HG03520 (cell line): ENCODE results near the gene DIRAS2.

Experiments
- ATAC-seq: cut with Tn5 transposase; IDR thresholded peaks from one replicate; pipeline ENCODE4 v1.9.1; 2021; ENCODE audit warnings: mild to moderate bottlenecking, moderate library complexity; ENCODE audit not compliant: unreplicated experiment

The DIRAS2 gene

DNA sequence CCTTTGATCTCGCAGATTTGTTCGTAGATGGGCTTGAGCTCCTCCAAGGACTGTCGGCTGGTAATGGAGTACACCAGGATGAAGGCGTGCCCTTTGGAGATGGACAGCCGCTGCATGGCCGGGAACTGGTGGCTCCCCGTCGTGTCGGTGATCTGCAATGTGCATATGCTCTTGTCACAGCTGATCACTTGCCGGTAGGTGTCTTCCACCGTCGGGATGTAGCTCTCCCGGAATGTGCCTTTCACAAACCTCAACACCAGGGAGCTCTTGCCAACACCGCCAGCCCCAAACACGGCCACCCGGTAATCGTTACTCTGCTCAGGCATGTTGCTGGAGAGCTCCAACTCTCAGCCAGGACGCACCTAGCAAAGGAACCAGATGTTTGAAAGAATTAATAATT lies 29.1 kb downstream of the DIRAS2 start:
- no peak for ATAC-seq

- no peak for ATAC-seq
These were observed 29.7 kb downstream of the DIRAS2 start for GRCh38 chr9:90612957-90613356.

- no peak for ATAC-seq
These were observed 31.1 kb downstream of the DIRAS2 start for GRCh38 chr9:90611568-90611967.

DNA sequence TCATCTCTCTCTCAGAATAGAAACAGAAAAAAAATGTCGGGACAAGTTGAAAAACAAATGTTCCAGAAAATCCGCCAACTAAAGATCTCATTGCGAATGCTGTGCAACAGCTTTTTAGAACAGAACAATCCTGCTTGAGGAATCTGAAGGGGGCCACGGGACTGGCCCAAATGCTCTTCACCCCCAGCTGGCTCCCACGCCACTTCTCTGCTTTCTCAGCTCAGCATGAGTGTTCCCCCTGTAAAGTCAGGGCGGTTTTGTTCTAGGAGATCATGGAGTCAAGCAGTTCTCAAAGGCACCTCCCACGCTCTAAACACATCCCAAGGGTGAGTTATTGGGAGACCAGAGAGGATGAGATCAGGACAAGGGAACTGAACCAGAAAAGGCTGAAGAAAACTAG lies 31.5 kb downstream of the DIRAS2 start:
- ATAC-seq, result no peak

DNA sequence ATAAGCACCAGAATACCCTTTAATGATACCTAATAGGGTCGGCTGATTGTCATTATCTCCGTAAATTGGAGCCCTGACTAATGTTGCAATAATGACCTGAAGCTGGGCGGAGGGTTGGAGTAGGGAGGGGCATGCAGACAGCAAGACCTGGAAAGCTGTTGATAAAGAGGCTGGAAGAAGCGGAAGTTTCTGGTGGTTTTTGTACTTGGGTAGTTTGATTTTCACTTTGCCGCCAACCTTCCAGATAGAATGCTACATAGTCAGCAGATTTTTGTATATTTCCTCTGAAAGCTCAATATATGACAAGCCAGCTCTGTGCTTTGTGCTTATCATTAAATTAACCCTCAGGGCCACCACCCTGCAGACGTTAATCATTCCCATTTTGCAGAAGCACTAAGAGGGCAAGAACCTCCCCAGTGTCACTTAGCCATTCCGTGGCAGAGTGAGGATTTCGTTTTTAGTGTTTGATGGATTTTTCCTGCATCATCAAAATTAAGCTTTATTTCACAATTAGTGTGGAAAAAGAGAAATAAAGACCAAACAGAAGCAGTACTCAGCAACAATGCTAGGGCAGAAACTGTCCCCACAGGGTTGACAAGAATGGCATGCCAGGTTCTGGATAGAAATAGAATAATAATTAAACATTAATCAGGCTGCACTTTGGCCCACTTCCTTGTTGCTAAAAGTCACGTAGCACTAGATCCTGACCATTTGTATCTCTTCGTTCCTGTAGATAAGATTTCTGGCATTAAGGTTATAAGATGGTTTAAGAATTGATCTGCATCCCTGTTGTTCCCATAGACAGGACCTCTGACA lies 34.7 kb downstream of the DIRAS2 start:
- no peak for ATAC-seq

DNA sequence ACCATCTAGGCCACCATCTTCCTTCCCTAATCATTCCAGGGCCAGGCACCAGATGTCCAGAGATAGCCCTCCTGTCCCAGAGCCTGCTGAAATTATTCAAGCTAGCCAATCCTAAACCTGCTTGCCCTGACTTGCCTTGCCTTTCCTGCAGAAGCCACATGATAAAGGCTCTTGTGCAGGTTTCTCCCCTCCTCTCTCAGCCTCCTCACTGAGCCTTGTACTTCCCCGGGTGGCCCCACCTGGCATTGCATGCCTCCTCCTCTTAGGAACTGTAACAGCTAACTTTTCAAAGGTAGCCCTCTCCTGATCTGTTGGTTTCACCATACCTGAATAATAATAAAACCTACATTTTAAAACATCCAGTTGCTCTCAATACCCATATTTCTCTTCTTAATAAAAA lies 42.6 kb downstream of the DIRAS2 start:
- ATAC-seq, result no peak

DNA sequence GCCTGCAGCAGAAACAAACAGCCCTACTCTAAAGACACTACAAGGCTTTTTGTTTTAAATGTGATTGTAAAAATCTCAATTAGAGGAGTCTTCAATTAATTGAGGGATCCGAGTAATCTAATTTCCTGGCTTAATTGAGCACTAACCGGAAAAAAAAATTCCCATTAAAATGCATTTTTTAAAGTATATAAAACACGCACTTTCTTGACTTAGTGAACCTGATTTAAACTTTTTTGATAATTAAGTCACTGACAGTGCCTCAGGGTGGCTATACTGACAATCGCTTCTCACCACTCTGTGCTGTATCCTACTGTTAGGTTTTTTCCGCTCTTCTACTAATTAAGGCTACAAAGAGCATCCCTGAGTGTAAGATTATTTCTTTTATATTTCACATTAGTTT lies 44.4 kb downstream of the DIRAS2 start:
- ATAC-seq, result no peak

DNA sequence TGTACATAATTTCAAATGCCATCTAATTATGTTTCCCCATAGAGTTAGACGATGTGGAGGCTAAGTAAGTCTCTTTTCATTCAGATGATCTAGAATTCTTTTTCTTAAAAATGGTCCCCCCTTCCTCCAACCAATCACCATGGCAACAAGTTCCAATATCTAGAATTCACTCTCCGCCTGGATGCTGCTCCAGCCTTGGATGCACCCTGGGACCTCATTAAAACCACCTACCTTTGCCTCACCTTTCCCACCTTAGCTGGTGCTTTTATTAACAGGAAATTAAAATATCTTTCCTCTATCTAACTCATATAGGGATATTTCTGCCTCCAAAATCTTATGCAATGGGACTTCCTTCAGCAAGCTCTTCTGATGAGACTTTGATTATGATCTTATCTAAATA lies 49.0 kb downstream of the DIRAS2 start:
- ATAC-seq, result no peak

GRCh38 chr9:90580576-90580975 lies 62.0 kb downstream of the DIRAS2 start:
- no peak for ATAC-seq

DNA sequence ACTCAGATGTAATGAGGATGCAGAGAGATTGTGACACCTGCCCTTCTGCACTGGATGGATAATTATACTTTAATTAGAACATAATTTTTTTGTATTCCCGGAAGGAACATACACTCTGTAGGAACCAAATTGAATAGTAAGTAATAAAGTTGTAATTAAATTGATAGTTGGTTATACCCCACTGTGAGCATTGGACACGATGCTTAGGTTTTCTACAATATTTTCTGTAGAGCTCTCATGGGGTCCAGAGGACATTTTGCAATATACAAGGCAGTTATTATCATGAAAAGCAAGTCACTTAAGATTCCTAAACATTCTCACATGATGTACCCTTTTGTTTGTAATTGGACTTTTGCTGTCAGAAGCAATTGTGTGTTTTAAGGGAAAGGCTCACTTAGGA lies 63.4 kb downstream of the DIRAS2 start:
- ATAC-seq, result no peak

DNA sequence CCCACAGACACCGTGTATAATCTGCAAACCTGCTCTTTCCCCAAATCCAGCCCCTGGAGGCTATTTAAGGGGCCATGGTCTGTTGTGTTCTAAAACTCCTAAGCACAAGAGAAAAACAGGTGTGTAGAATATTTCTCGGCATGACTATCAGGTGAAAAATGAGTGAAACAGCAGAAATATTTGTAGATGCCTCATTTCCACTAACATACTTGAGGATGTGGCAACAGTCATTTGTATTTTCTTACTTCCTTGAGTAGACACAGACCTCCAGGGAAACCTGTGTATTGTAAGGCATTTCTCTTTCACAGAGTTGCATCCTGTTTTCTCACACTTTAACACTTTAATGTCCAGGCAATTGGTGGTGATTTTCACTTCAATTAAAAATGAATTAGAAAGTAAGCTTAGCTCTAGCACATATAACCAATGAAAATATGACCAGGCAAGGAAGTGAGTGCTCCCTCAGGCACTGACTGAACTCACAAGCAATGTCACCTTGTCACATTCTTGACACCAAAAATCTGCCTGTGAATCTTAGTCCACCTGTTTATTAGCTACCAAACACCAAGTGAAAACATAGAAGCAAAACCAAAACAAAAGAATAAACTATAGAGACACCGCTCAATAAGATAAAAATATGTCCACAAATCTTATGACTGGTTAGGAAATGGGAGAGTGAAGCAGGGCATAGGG lies 64.4 kb downstream of the DIRAS2 start:
- no peak for ATAC-seq

DNA sequence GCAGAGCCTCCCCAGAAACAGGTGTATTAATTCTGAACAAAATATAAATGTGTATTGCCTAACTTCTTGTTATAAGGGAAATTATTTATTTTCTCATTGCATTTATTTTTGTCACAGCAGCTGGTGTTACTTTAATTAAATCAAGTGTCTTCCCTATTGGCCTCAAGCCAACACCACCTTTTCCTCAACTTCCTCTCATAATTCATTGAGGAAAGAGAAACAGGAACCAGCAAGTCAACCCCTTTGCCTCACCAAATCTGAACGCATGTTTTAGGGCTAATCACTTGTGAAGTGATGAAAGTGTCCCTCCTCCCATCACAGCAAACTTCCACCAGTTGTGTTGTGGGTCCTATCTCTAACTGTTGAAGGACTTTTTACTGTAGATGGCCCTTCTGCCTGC lies 73.1 kb downstream of the DIRAS2 start:
- no peak for ATAC-seq

- ATAC-seq, result no peak
These were observed 74.0 kb downstream of the DIRAS2 start for GRCh38 chr9:90568667-90569066.

- no peak for ATAC-seq
These were observed 80.4 kb downstream of the DIRAS2 start for GRCh38 chr9:90562229-90562628.
